B cell (primary cell): ENCODE measurements around the gene SFT2D2. TPM values are rescaled to one million over a fixed set of nuclear protein-coding genes. Genes with fewer than 3 reads are reported as not detected.

Source experiments
- ATAC-seq: fragments of 200-7000 bp; cut with Tn5 transposase; one replicate; pipeline ENCODE4 v1.10.0; 2021; ENCODE audit warnings: low read depth, mild to moderate bottlenecking, moderate number of reproducible peaks, moderate library complexity
- CTCF ChIA-PET: fragments of 350-600 bp; sonication (Branson Sonifier 250); formaldehyde crosslinking; loops from one replicate; lab custom pipeline; 2021; ENCODE audit warnings: antibody characterized with exemption, inconsistent platforms; lab: Charles Lee
- POLR2A ChIA-PET: fragments of 350-600 bp; sonication (Branson Sonifier 250); formaldehyde crosslinking; loops from one replicate; lab custom pipeline; 2021; ENCODE audit warnings: antibody characterized with exemption; lab: Charles Lee
- DNase-seq: peaks from one replicate; pipeline ENCODE4 v3.0.0; 2013
- H2AFZ ChIP-seq: 2 replicates; pipeline ENCODE4 v1.6.1; 2012; ENCODE audit warnings: mild to moderate bottlenecking, low read depth, low read length; ENCODE audit not compliant: insufficient read depth, poor library complexity, severe bottlenecking
- H3K27ac ChIP-seq, 2 donors: 1 replicate in 1 of 2; 2 replicates in 1 of 2; pipeline ENCODE4 v1.5.1; 2012 to 2013; ENCODE audit warnings: low read length in 2 of 2, mild to moderate bottlenecking in 2 of 2, moderate library complexity in 1 of 2
- H3K27me3 ChIP-seq, 4 experiments: fragments of 200-600 bp in 1 of 4; sonication (generic) in 1 of 4; replicated peaks in 1 of 4; 1 replicate in 2 of 4; 2 replicates in 2 of 4; pipeline versions ENCODE4 v1.6.1 to v1.7.0; 2013 to 2016; ENCODE audit warnings: low read length in 3 of 4, mild to moderate bottlenecking in 2 of 4, mixed read lengths in 1 of 4, moderate library complexity in 1 of 4; ENCODE audit not compliant: insufficient read depth in 4 of 4, control insufficient read depth in 3 of 4; ENCODE audit errors: control extremely low read depth in 1 of 4
- H3K36me3 ChIP-seq, 2 experiments: replicated peaks in 1 of 2; 1 replicate in 1 of 2; 2 replicates in 1 of 2; pipeline versions ENCODE4 v1.6.1 to v1.7.1; 2013; ENCODE audit warnings: low read length in 1 of 2; ENCODE audit not compliant: insufficient read depth in 2 of 2, control insufficient read depth in 1 of 2; ENCODE audit errors: control extremely low read depth in 1 of 2, extremely low read depth in 1 of 2
- H3K4me1 ChIP-seq, 2 donors: fragments of 200-600 bp in 1 of 2; sonication (generic) in 1 of 2; 1 replicate in 1 of 2; 2 replicates in 1 of 2; pipeline versions ENCODE4 v1.5.1 to v1.6.1; 2013 to 2017; ENCODE audit warnings: low read length in 2 of 2; ENCODE audit not compliant: control insufficient read depth in 2 of 2, insufficient read depth in 2 of 2
- H3K4me2 ChIP-seq: replicated peaks from 2 replicates; pipeline ENCODE3; 2012; ENCODE audit warnings: mild to moderate bottlenecking, low read depth, low read length; ENCODE audit not compliant: poor library complexity, severe bottlenecking
- H3K4me3 ChIP-seq, 5 experiments: fragments of 200-600 bp in 1 of 5; sonication (generic) in 1 of 5; 1 replicate in 3 of 5; 2 replicates in 2 of 5; pipeline versions ENCODE4 v1.5.1 to v1.7.0; 2011 to 2016; ENCODE audit warnings: low read length in 4 of 5, mild to moderate bottlenecking in 4 of 5, low read depth in 2 of 5, control low read depth in 1 of 5, moderate library complexity in 1 of 5; ENCODE audit not compliant: insufficient read depth in 1 of 5; ENCODE audit errors: control extremely low read depth in 1 of 5, extremely low read depth in 1 of 5
- H3K79me2 ChIP-seq: fragments of 200-600 bp; sonication (generic); one replicate; pipeline ENCODE4 v1.6.0; 2016; ENCODE audit warnings: low read length; ENCODE audit not compliant: control insufficient read depth, insufficient read depth
- H3K9ac ChIP-seq: fragments of 200-600 bp; sonication (generic); 2 replicates; pipeline ENCODE4 v1.6.1; 2017; ENCODE audit warnings: mild to moderate bottlenecking, low read length, moderate library complexity
- H3K9me3 ChIP-seq, 3 donors: one replicate each; pipeline versions ENCODE4 v1.6.1 to v1.7.1; 2013; ENCODE audit warnings: low read length in 2 of 3; ENCODE audit not compliant: control insufficient read depth in 2 of 3, insufficient read depth in 1 of 3; ENCODE audit errors: control extremely low read depth in 1 of 3
- H4K20me1 ChIP-seq: 2 replicates; pipeline ENCODE4 v1.6.0; 2012; ENCODE audit warnings: mild to moderate bottlenecking, low read length; ENCODE audit not compliant: insufficient read depth, control insufficient read depth, poor library complexity, severe bottlenecking
- H3K27ac Mint-ChIP-seq: one replicate; pipeline ENCODE4 v1.8.0; 2021; ENCODE audit warnings: mixed read lengths
- H3K27me3 Mint-ChIP-seq: one replicate; pipeline ENCODE4 v1.8.0; 2021; ENCODE audit warnings: mixed read lengths
- H3K4me1 Mint-ChIP-seq: one replicate; pipeline ENCODE4 v1.8.0; 2021; ENCODE audit warnings: mixed read lengths
- H3K4me3 Mint-ChIP-seq: one replicate; pipeline ENCODE4 v1.8.0; 2021; ENCODE audit warnings: mixed read lengths
- H3K9me3 Mint-ChIP-seq: one replicate; pipeline ENCODE4 v1.8.0; 2022; ENCODE audit warnings: mixed read lengths; ENCODE audit not compliant: insufficient read depth
- EZH2 ChIP-seq: IDR thresholded peaks from 2 replicates; pipeline ENCODE4 v1.6.1; 2012; ENCODE audit warnings: borderline replicate concordance, low read depth, mild to moderate bottlenecking, moderate library complexity, low read length; ENCODE audit not compliant: insufficient read depth, poor library complexity, severe bottlenecking
- WGBS: methylation state at CpG from one replicate; pipeline ENCODE4 v1.1.5; 2013; ENCODE audit warnings: missing lambda C conversion rate; ENCODE audit not compliant: insufficient coverage; 5-methylcytosine and 5-hydroxymethylcytosine counted together
- intact Hi-C: fragments of 100-400 bp; cut with micrococcal nuclease; formaldehyde crosslinking; loops from one replicate; pipeline ENCODE4 v1.10.0; 2022
- polyA plus RNA-seq: library from polyadenylated mRNA; depleted of rRNA; stranded (reverse); fragments of >200 nt; gene quantifications from 2 replicates; pipeline ENCODE4 v1.2.3, GENCODE V29; 2012
- total RNA-seq, 2 donors: library from RNA; stranded (reverse); fragments of 120-200 nt in 1 of 2; gene quantifications; 1 replicate in 1 of 2; 2 replicates in 1 of 2; pipeline versions ENCODE4 v1.2.3 to v1.2.4, GENCODE V29; 2013 to 2022
- TF ChIP-seq, protein P1 (sequence below): fragments of 200-600 bp; IDR thresholded peaks from one replicate; pipeline ENCODE4 v1.8.0; 2022; ENCODE audit warnings: antibody characterized with exemption, mild to moderate bottlenecking

SFT2D2 gene
- total and polyA plus RNA-seq, 2 donors (not counting 1 experiment from before 2014, with no cell fraction given): 13.0 to 68.3 TPM

DNA sequence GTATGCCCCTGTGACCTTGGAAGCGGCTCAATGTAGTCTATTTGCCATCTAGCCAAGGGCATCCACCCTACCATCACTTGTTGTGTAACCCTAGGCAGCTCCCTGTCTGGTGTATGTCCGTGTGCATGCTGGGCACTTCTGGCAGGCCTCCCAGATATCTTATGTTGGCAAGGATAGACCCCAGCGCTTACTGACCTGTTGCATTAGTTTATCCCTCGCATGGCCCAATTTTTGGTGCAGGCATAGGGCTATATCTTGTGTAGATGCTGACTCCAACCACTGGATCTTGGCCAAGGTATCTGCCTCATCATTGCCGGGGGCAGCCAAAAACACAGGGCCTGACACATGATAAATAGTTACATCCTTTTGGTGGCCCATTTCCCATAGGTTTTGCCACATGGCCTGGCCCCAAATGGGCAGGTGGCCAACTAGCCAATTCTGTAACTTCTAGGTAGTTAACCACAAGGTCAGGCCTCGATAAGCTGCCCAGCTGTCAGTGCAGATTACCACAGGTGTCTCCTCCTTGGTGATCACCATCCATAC, 40.9 kb downstream of the SFT2D2 start:
- H3K27ac ChIP-seq: no peak overlapping the region
- Mint-ChIP-seq H3K4me3 (no peak overlapping the region), H3K27ac (no peak overlapping the region), H3K4me1 (no peaks in the 10 kb centered on the region), H3K27me3 (no peaks in the 10 kb centered on the region), H3K9me3 (peaks cover 8% of the 10 kb centered on the region)
- TF ChIP-seq, protein P1, sequence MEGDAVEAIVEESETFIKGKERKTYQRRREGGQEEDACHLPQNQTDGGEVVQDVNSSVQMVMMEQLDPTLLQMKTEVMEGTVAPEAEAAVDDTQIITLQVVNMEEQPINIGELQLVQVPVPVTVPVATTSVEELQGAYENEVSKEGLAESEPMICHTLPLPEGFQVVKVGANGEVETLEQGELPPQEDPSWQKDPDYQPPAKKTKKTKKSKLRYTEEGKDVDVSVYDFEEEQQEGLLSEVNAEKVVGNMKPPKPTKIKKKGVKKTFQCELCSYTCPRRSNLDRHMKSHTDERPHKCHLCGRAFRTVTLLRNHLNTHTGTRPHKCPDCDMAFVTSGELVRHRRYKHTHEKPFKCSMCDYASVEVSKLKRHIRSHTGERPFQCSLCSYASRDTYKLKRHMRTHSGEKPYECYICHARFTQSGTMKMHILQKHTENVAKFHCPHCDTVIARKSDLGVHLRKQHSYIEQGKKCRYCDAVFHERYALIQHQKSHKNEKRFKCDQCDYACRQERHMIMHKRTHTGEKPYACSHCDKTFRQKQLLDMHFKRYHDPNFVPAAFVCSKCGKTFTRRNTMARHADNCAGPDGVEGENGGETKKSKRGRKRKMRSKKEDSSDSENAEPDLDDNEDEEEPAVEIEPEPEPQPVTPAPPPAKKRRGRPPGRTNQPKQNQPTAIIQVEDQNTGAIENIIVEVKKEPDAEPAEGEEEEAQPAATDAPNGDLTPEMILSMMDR: no peak
- TF ChIP-seq EZH2: no peak
- no peaks in the 10 kb centered on the region for H3K4me1 ChIP-seq
- WGBS: 88% methylated on average over 6 of the region's 6 CpGs
- no peaks in the 10 kb centered on the region for H3K27me3 ChIP-seq
- intact Hi-C loops: no loop called here
- H2AFZ ChIP-seq: no peak overlapping the region
- no peak overlapping the region for H3K9ac ChIP-seq
- no peaks in the 10 kb centered on the region for H3K79me2 ChIP-seq
- H3K4me3 ChIP-seq: no peak overlapping the region
- no peak for DNase-seq
- ATAC-seq: no peak
- peaks cover 5% of the 10 kb centered on the region for H4K20me1 ChIP-seq
- peaks cover 4 to 20% of the 10 kb centered on the region in 2 experiments for H3K36me3 ChIP-seq
- H3K9me3 ChIP-seq: peaks cover 1 to 19% (median 2%) of the 10 kb centered on the region in 3 donors
- POLR2A ChIA-PET: no interaction called here
- no peak overlapping the region for H3K4me2 ChIP-seq
- CTCF ChIA-PET: no interaction called here

- TF ChIP-seq, protein P1: no peak
- no peak for TF ChIP-seq EZH2
- peaks cover 0 to 3% of the 10 kb centered on the region in 2 donors for H3K4me1 ChIP-seq
- no peak overlapping the region for H3K27ac ChIP-seq
- CTCF ChIA-PET: no interaction called here
- H3K9me3 Mint-ChIP-seq: peaks cover 8% of the 10 kb centered on the region
- POLR2A ChIA-PET: no interaction called here
- H3K79me2 ChIP-seq: peaks cover 6% of the 10 kb centered on the region
- intact Hi-C loops: no loop called here
- H3K27me3 ChIP-seq: no peaks in the 10 kb centered on the region
- H3K4me2 ChIP-seq: no peak overlapping the region
- H3K4me3 ChIP-seq: no peak overlapping the region
- peaks cover 10% of the 10 kb centered on the region for H3K4me1 Mint-ChIP-seq
- no peak for ATAC-seq
- no CpG with 5 or more reads among the region's 1 CpG for WGBS
- H3K9ac ChIP-seq: no peak overlapping the region
- no peak for DNase-seq
- H4K20me1 ChIP-seq: no peaks in the 10 kb centered on the region
- no peak overlapping the region for H3K4me3 Mint-ChIP-seq
- H3K36me3 ChIP-seq: no peaks in the 10 kb centered on the region
- H3K27me3 Mint-ChIP-seq: no peaks in the 10 kb centered on the region
- H2AFZ ChIP-seq: no peak overlapping the region
- peaks cover 0 to 3% (median 0%) of the 10 kb centered on the region in 3 donors for H3K9me3 ChIP-seq
- H3K27ac Mint-ChIP-seq: no peak overlapping the region
Observed at GRCh38 chr1:168271636-168272035, 45.8 kb downstream of the SFT2D2 start.
